HCT116 (cell line): Measurements from ENCODE around the gene PXN. TPM values are rescaled to one million over a fixed set of nuclear protein-coding genes. Genes with fewer than 3 reads are reported as not detected.
"Not testable (repeated sequence)": the region's sequence is repeated elsewhere in the genome, so short reads cannot be mapped to it uniquely, and the experiment has no call there.

Experiments
- ATAC-seq: fragments of 200-7000 bp; cut with Tn5 transposase; 2 replicates; pipeline ENCODE4 v1.9.1; 2020; ENCODE audit warnings: mild to moderate bottlenecking, moderate library complexity
- BruUV-seq: library from RNA; stranded (reverse); fragments of 400-500 nt; replicated peaks from 2 replicates; lab custom pipeline; 2021; lab: Mats Ljungman, UMichigan
- CTCF ChIA-PET: fragments of 300-600 bp; sonication (Branson Sonifier 250); formaldehyde crosslinking; loops from one replicate; lab custom pipeline; 2021; ENCODE audit warnings: antibody characterized with exemption; lab: Charles Lee
- POLR2A ChIA-PET: fragments of 300-600, 350-600 bp; sonication (Branson Sonifier 250); formaldehyde crosslinking; loops from one replicate; lab custom pipeline; 2021; ENCODE audit warnings: antibody characterized with exemption; lab: Charles Lee
- RAD21 ChIA-PET, 2 experiments: fragments of 300-600 bp; sonication (Branson Sonifier 250); formaldehyde crosslinking; loops; one replicate each; lab custom pipeline; 2023; ENCODE audit warnings: low total read pairs in 2 of 2; ENCODE audit not compliant: uncharacterized antibody in 2 of 2, unreplicated experiment in 2 of 2, low non-redundant PET in 1 of 2; lab: Charles Lee
- DNase-seq: peaks from one replicate; pipeline ENCODE4 v3.0.0-alpha.2; 2010; ENCODE audit warnings: low read depth, low spot score
- H2AFZ ChIP-seq: fragments of 200-600 bp; shearing (Covaris generic), sonication (generic); 2 replicates; pipeline ENCODE4 v1.6.1; 2017; ENCODE audit warnings: low read depth, mixed run types, mixed read lengths, antibody characterized with exemption, low read length; ENCODE audit not compliant: poor library complexity, severe bottlenecking
- H3K27ac ChIP-seq: 2 replicates; pipeline ENCODE4 v1.5.1; 2012; ENCODE audit warnings: low read depth, low read length
- H3K27me3 ChIP-seq: fragments of 200-600 bp; sonication (generic); 2 replicates; pipeline ENCODE4 v1.6.1; 2016; ENCODE audit warnings: mixed run types, low read length, mixed read lengths; ENCODE audit not compliant: insufficient read depth
- H3K36me3 ChIP-seq, 2 experiments: fragments of 200-500 bp in 1 of 2; fragments of 200-600 bp in 1 of 2; sonication (Bioruptor generic) in 1 of 2; sonication (generic) in 1 of 2; 2 replicates each; pipeline versions ENCODE4 v1.5.1 to v1.6.1; 2014 to 2016; ENCODE audit warnings: low read length in 2 of 2, inconsistent platforms in 1 of 2, mixed read lengths in 1 of 2, mixed run types in 1 of 2; ENCODE audit not compliant: insufficient read depth in 2 of 2, control insufficient read depth in 1 of 2
- H3K4me1 ChIP-seq, 2 experiments: fragments of 200-600 bp in 1 of 2; sonication (generic) in 1 of 2; 2 replicates each; pipeline versions ENCODE4 v1.5.1 to v1.6.1; 2012 to 2017; ENCODE audit warnings: low read length in 2 of 2, inconsistent platforms in 1 of 2, mild to moderate bottlenecking in 1 of 2, mixed read lengths in 1 of 2, mixed run types in 1 of 2, moderate library complexity in 1 of 2; ENCODE audit not compliant: insufficient read depth in 2 of 2, control insufficient read depth in 1 of 2
- H3K4me2 ChIP-seq: fragments of 200-600 bp; sonication (generic); 2 replicates; pipeline ENCODE4 v1.6.1; 2017; ENCODE audit warnings: mixed run types, low read length, mixed read lengths
- H3K4me3 ChIP-seq, 2 experiments: fragments of 200-600 bp in 1 of 2; sonication (generic) in 1 of 2; replicated peaks in 1 of 2; 2 replicates each; pipeline ENCODE4 v1.5.1; 2011 to 2016; ENCODE audit warnings: low read length in 2 of 2, control low read depth in 1 of 2, low read depth in 1 of 2, mild to moderate bottlenecking in 1 of 2, mixed read lengths in 1 of 2, mixed run types in 1 of 2
- H3K79me2 ChIP-seq: fragments of 200-600 bp; sonication (generic); 2 replicates; pipeline ENCODE4 v1.6.1; 2017; ENCODE audit warnings: mild to moderate bottlenecking, mixed run types, low read length, moderate library complexity, mixed read lengths; ENCODE audit not compliant: insufficient read depth
- H3K9ac ChIP-seq: fragments of 200-600 bp; sonication (generic); 2 replicates; pipeline ENCODE4 v1.6.1; 2016; ENCODE audit warnings: low read length, mixed read lengths
- H3K9me2 ChIP-seq: fragments of 200-600 bp; sonication (generic), shearing (Covaris generic); 2 replicates; pipeline ENCODE4 v1.6.1; 2017; ENCODE audit warnings: mixed run types, mild to moderate bottlenecking, moderate library complexity; ENCODE audit not compliant: insufficient read depth
- H3K9me3 ChIP-seq, 2 experiments: fragments of 200-500 bp in 1 of 2; fragments of 200-600 bp in 1 of 2; sonication (Bioruptor generic) in 1 of 2; sonication (generic) in 1 of 2; 2 replicates each; pipeline ENCODE4 v1.6.1; 2014 to 2017; ENCODE audit warnings: low read length in 2 of 2, mixed read lengths in 2 of 2, inconsistent platforms in 1 of 2, low read depth in 1 of 2, mild to moderate bottlenecking in 1 of 2, mixed run types in 1 of 2, moderate library complexity in 1 of 2; ENCODE audit not compliant: control insufficient read depth in 1 of 2, insufficient read depth in 1 of 2
- H4K20me1 ChIP-seq: fragments of 200-600 bp; sonication (generic), shearing (Covaris generic); 2 replicates; pipeline ENCODE4 v1.6.1; 2017; ENCODE audit warnings: mixed run types, mild to moderate bottlenecking, moderate library complexity; ENCODE audit not compliant: insufficient read depth
- ATF3 ChIP-seq: IDR thresholded peaks from 2 replicates; pipeline ENCODE4 v1.6.1; 2012
- intact Hi-C: fragments of 100-400 bp; cut with micrococcal nuclease; formaldehyde crosslinking; loops from 2 replicates; pipeline ENCODE4 v1.10.0; 2022
- total RNA-seq: library from RNA; stranded (reverse); gene quantifications from one replicate; pipeline ENCODE4 v1.2.1, GENCODE V29; 2021; ENCODE audit not compliant: unreplicated experiment

PXN gene
- total RNA-seq, 1 experiment from 2014 or later = 211 TPM

GRCh38 chr12:120252071-120252906 is 13.2 kb downstream of the PXN start (continued):
- TF ChIP-seq ATF3 = no peak

DNA sequence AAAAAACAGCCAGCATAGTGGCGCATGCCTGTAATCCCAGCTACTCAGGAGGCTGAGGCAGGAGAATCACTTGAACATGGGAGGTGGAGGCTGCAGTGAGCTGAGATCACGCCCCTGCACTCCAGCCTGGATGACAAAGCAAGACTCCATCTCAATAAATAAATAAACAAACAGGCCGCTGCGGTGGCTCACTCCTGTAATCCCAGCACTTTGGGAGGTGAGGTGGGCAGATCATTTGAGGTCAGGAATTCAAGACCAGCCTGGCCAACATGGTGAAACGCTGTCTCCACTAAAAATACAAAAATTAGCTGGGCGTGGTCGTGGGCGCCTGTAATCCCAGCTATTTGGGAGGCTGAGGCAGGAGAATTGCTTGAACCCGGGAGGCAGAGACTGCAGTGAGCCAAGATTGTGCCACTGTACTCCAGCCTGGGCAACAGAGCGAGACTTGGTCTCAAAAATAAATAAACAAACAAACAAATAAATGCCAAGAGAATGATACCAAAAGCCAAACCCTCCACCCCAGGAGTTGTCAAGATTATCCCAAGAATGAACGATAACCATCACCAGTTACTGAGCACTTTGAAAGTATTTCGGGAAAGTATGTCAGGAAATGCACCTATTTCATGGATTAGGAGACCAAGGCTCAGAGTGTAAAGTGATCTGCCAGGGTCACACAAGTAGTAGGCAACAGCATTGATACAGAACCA is 14.0 kb downstream of the PXN start:
- H2AFZ ChIP-seq, H3K9me2 ChIP-seq, H3K4me3 ChIP-seq, H3K27ac ChIP-seq, H3K27me3 ChIP-seq, intact Hi-C loops, RAD21 ChIA-PET, DNase-seq, ATAC-seq, H3K9me3 ChIP-seq, H4K20me1 ChIP-seq, CTCF ChIA-PET, BruUV-seq, H3K9ac ChIP-seq: not testable (repeated sequence)
- POLR2A ChIA-PET = interaction anchor here (1.5 to 2.1 kb wide), 3 partner anchors 16 to 20 kb away, joined by 3 to 15 read pairs (median 5); no protein-coding TSS in a partner anchor
- Histone ChIP-seq H3K4me1 (peaks cover 53 to 77% of the 10 kb centered on the region in 2 experiments), H3K36me3 (peaks cover 3 to 11% of the 10 kb centered on the region in 2 experiments; a peak in 2 of 4 replicates), H3K4me2 (peak overlapping the region; percentile 48), H3K79me2 (peaks cover 100% of the 10 kb centered on the region)
